Measurements from ENCODE around the gene NOS3. TPM values are rescaled to one million over a fixed set of nuclear protein-coding genes. Genes with fewer than 3 reads are reported as not detected.

NOS3 gene
- total RNA-seq, 4 donors from 2014 or later, result 5.2 to 8.1 (median 6.3) TPM

DNA sequence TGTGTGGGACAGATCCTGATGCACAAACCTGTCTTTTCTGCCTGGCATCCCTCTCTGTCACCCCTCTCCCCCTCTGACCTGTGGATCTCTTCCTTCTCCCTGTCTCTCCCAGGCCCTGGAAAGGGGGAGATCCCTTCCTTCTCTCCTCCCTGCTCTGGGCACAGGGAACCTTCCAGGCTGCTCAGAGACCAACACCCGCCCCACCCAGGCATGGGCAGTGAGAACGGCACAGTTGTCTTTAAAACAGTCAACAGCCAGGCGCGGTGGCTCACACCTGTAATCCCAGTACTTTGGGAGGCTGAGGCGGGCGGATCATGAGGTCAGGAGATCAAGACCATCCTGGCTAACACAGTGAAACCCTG is 47.4 kb upstream of the NOS3 start:
- WGBS, 2 donors, result 97 to 100% methylated on average over 6 of the region's 6 CpGs
- H3K36me3 ChIP-seq, result no peaks in the 10 kb centered on the region
- DNase-seq, result no peak
- H3K27ac ChIP-seq, result no peak overlapping the region
- H3K9me3 ChIP-seq, result no peaks in the 10 kb centered on the region
- intact Hi-C loops (cut with DNase I), result no loop called here
- H3K4me3 ChIP-seq (replicated peaks in 1 of 3), result no peak overlapping the region
- peaks cover 10% of the 10 kb centered on the region for H3K27me3 ChIP-seq
- peaks cover 0 to 4% of the 10 kb centered on the region in 2 donors for H3K4me1 ChIP-seq
- no peak for TF ChIP-seq POLR2A (IDR thresholded peaks at IDR 0.05)
- TF ChIP-seq, protein P1, sequence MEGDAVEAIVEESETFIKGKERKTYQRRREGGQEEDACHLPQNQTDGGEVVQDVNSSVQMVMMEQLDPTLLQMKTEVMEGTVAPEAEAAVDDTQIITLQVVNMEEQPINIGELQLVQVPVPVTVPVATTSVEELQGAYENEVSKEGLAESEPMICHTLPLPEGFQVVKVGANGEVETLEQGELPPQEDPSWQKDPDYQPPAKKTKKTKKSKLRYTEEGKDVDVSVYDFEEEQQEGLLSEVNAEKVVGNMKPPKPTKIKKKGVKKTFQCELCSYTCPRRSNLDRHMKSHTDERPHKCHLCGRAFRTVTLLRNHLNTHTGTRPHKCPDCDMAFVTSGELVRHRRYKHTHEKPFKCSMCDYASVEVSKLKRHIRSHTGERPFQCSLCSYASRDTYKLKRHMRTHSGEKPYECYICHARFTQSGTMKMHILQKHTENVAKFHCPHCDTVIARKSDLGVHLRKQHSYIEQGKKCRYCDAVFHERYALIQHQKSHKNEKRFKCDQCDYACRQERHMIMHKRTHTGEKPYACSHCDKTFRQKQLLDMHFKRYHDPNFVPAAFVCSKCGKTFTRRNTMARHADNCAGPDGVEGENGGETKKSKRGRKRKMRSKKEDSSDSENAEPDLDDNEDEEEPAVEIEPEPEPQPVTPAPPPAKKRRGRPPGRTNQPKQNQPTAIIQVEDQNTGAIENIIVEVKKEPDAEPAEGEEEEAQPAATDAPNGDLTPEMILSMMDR (IDR thresholded peaks at IDR 0.05), result no peak

DNA sequence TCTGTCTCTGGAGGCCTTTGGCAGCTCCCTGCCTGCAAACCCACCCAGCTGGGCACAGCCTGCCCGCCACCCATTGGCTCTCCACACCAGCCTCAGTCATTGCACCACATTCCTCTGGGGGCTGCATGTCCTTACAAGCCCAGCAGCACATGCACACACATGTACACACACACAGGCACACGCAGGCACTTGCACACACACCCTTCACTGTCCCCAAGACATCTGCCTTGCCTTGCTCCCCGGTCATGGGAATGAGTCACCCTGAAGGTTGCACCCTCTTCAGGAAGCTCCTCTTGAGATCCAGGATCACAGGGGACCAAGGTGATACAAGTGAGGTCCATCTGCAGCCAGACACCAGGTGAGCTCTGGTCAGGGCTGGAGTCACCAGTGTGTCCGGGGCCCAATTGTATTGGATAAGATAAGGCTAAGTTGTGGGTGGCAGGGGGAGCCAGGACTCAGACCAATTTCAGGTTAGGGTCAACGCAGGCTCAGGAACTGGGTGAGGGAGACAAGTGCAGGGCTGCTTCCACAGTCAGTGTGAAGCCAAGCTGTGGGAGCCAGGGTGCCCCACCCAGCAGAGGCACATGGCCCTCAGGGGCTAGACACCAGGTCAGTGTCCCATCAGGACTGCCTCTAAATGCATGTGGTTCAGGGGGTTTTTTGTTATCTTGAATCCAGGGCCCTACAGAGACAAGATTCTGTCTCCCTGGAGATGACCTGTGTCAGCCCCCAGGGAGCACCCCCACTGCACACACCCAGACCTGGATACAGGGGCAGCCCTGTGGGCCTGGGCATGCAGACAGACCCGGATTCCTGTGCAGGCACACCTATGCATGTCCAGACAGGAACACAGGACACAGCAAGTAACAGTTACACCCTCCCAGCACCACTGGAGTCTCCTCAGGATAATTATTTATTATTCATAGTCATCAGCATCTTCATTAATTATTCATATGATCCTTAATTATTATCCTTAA is 46.5 kb upstream of the NOS3 start:
- Histone ChIP-seq H3K36me3 (no peaks in the 10 kb centered on the region), H3K4me3 (replicated peaks in 1 of 3) (no peak overlapping the region), H3K4me1 (peaks cover 0 to 4% of the 10 kb centered on the region in 2 donors), H3K9me3 (no peaks in the 10 kb centered on the region), H3K27ac (no peak overlapping the region), H3K27me3 (peaks cover 10% of the 10 kb centered on the region)
- TF ChIP-seq, protein P1 (IDR thresholded peaks at IDR 0.05), result no peak
- TF ChIP-seq POLR2A (IDR thresholded peaks at IDR 0.05), result no peak
- intact Hi-C loops (cut with DNase I), result no loop called here
- WGBS, 2 donors, result 88 to 94% methylated on average over 5 to 6 of the region's 6 CpGs
- DNase-seq, result no peak

DNA sequence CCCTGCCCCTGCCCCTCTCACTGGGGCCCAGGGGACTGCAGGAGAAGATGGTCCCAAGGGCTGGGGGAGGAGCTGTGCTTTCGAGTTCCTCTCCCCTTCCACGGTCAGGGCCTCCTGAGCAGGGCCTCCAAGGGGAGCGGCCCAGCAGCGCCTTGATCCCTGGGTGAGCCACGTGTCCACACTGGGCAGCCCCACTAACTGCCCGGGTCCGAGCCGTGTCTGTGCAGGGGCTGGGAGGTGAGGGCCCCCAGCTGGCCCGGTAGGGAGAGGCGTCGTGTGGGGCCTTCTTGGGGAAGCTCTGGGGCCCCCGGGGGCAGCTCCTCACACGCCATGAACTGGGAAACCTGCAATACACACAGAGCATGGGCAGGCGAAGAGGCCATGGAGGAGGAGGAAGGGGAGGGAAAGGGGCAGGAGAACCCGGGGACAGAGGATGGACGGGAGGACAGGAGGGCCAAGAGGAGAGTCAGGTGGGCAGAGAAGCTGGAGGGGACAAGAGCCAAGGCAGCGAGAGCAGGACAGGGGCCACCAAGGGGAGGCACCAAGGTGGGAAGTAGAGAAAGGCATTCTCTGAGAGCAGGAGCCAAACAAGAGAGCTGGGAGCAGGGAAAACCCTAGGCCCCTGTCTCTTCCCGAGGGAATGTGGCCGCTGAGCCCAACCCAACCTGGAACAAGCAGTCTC is 45.5 kb upstream of the NOS3 start:
- TF ChIP-seq, protein P1 (IDR thresholded peaks at IDR 0.05), result no peak
- TF ChIP-seq POLR2A (IDR thresholded peaks at IDR 0.05), result no peak
- H3K4me3 ChIP-seq (replicated peaks in 1 of 3), result no peak overlapping the region
- peaks cover 0 to 4% of the 10 kb centered on the region in 2 donors for H3K4me1 ChIP-seq
- intact Hi-C loops (cut with DNase I), result no loop called here
- H3K9me3 ChIP-seq, result no peaks in the 10 kb centered on the region
- 58 to 59% methylated on average over 15 to 19 of the region's 19 CpGs for WGBS, 2 donors
- no peaks in the 10 kb centered on the region for H3K36me3 ChIP-seq
- DNase-seq, result no peak
- H3K27me3 ChIP-seq, result peaks cover 10% of the 10 kb centered on the region
- H3K27ac ChIP-seq, result no peak overlapping the region

DNA sequence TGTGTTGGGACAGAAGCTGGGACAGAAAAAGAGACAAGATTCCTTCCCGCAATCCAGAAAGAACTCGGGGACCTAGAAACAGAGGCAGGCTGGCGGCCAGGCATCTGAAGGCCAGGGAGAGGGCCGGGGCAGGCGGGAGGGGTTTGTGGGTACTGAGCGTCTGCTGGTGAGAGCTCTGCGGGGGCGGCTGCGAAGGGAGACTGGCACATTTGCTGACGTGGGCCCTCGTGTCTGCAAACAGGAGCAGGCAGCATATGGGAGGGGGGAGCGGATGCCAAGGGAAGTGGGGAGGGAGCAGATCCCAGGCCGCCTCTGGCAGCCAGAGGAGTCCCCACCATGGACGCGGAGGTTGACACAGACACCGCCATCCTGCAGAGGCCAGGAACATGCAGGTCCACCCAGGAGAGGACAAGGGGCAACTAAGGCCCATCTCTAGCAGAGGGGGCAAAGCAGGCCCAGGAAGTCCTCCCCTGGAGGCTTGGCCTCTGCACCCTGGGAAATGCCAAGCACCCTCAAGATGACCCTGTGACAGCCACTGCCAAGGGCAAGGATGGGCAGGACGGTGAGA is 44.9 kb upstream of the NOS3 start:
- peaks cover 0 to under 1% of the 10 kb centered on the region in 2 donors for H3K4me1 ChIP-seq
- TF ChIP-seq POLR2A (IDR thresholded peaks at IDR 0.05), result no peak
- TF ChIP-seq, protein P1 (IDR thresholded peaks at IDR 0.05), result no peak
- H3K36me3 ChIP-seq, result no peaks in the 10 kb centered on the region
- no peak for DNase-seq
- no peaks in the 10 kb centered on the region for H3K9me3 ChIP-seq
- intact Hi-C loops (cut with DNase I), result no loop called here
- 71 to 85% methylated on average over 14 to 16 of the region's 17 CpGs for WGBS, 2 donors
- H3K27me3 ChIP-seq, result peaks cover 10% of the 10 kb centered on the region
- no peak overlapping the region for H3K4me3 ChIP-seq (replicated peaks in 1 of 3)
- H3K27ac ChIP-seq, result no peak overlapping the region

Data from thyroid gland (tissue), 4 donors.